ENCODE measurements around the gene GNG7.
"Not testable (repeated sequence)": the region's sequence is repeated elsewhere in the genome, so short reads cannot be mapped to it uniquely, and the experiment has no call there.

GNG7 gene

DNA sequence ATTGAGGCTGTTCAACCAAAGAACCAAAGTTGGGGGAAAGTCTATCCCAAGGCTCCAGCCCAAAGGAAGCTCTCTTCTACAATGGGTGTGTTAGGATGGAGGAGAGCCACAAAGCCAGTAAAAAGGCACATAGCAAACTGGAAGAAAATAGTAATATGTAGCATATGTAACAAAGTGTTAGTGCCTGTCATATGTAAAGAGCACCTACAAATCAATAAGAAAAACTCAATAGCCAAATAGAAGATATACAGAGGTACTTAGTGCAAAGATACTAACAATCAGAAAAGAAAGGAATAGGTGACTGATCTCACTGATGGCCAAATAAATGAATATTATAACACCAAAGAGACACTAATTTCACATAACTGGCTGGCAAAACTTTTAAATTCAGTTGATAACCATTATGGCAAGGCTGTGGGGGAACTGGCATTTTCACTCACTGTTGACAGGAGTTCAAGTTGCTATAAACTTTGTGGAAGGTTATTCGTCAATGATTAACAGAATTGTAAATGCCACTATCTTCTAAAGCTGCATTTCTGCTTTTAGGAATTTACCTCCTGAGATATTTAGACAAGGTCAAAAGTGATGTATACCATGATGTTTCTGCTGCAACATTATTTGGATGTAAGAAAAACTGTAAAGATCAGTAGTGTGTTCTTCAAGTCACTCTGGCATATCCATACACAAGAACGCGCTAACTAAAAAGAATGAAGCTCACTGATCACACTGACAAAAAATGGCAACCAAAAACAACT is 110.8 kb downstream of the GNG7 start:
- no peak for DNase-seq

- no peak for DNase-seq
These were observed 111.7 kb downstream of the GNG7 start for GRCh38 chr19:2590630-2591399.

DNA sequence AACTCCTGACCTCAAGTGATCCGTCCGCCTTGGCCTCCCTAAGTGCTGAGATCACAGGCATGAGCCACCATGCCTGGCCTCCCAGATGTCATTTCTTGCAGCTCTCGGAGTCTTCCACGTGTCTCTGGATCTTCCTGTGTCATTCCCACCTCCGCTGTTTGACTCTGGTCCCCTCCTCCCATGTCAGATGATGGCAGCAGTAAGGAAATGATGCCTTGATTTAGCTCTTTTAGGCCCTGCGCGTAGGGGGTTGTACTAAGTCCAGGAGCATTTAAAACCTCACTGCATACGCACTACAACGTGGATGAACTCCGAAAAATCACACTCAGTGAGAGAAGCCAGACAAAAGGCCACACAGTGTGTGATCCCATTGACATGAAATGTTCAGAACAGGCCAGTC is 113.1 kb downstream of the GNG7 start:
- DNase-seq: no peak

DNA sequence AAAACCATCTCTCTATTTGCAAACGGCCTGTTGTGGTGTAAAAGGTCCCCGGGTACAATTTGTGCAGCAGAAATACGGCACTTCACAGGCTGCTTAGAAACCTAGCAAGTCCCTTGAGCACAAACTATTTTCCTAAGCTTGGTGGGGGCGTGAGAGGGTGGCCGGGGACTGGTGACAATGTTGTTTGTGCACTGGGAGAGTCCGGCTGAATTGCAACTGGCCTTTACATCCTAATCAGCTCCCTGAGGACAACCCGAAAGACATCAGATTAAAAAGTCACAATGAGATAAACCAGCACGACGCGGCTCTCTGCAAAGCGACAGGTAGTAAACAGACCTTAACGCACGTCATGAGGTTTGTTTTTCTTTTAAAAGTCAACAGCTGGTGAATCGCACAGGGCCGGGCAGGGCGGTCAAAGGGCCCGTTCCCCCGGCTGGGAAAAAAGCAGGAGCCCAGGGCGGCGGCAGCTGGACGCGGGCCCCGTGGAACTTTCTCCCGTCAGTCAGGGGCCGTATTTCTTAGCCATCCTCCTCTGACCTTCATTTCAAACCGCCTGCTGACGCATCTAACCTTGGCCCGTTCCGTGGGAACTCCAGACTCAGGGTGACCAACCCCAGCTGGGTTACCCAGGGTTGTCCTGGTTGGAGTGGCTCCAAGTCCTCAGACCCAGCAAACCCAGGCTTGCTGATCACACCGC is 114.3 kb downstream of the GNG7 start:
- no peak for DNase-seq

DNA sequence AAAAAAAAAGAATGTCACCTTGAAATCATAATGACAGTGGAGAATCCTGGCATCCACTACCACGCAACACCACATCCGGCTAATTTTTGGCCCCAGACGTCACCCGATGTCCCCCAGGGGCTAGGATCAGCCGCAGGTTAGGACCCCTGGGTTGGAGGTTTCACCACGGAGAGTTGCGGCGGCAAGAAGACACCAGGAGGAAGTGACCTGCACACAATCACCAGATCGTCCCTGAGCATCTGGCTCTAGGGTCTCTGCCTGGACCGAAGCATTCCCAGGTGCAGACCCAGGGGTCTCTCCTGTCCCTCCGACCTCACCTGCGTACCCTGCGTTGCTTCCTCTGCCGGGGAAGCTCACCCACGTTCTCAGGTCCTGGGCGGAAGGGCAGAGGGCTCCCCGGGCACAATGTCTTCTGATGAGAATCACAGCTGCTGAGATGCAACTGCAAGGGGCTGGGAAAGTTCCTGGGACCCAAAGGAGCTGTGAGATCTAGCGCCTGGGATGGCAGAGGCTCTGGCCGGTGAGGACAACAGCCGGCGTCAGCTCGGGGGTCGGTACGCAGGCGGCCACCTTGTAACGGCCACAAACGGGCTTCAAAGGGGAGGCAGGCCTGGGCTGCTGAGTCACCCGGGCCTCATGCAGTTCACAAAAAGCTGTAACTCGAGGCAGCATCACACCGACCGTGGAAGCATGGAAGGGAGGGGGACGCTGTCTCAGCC is 115.3 kb downstream of the GNG7 start:
- DNase-seq: no peak

- DNase-seq: no peak
These were observed 116.3 kb downstream of the GNG7 start for GRCh38 chr19:2586196-2586595.

- no peak for DNase-seq
These were observed 118.5 kb downstream of the GNG7 start for GRCh38 chr19:2584002-2584401.

DNA sequence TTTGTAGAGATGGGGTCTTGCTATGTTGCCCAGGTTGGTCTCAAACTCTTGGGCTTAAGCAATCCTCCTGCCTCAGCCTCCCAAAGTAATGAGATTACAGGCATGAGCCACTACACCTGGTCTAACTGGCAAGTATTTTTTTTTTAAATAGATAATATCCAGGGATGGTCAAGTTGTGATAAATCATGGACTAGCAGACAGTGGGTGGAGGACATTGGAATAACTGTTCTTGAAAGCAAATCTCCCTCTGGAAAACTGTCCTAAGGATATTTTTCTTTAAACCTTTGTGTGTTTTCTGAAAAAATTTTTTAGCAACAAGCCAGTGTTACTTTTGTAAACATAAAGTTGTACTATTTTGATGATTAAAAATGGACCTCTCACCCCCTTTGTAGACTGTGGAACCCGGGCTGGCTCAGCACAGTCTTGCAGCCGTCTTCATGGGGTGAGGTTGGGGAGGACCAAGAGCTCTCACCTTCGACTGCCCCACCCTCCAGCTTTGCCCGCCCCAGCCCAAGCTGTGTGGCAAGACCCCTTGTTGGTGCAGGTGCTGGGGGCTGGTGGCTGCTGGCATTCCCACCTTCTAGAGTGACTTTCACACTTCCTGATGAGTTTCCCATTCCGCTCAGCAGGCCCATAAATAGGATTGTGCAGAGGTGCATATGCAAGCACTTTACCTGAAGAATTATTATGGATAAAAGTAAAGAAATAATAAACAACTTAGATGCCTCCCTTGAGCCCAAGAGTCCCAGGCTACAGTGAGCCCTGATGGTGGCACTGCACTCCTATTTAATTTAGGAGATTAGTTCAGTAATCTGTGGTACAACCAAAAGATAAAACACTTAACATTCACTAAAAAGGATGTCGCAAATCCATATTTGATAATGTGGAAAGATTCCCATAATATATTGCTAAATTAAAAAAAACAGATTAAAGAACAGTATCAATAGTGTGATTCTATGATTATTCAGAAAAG is 119.2 kb downstream of the GNG7 start:
- DNase-seq: no peak

DNA sequence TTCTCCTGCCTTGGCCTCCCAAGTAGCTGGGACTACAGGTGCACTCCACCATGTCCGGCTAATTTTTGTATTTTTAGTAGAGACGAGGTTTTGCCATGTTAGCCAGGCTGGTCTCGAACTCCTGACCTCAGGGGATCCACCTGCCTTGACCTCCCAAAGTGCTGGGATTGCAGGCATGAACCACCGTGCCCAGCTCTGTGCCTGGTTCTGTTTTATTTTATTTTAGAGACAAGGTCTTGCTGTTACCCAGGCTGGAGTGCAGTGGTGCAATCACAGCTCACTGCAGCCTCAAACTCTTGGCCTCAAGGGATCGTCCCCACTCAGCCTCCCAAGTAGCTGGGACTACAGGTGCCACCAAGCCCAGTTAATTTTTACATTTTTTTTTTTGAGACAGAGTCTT is 122.1 kb downstream of the GNG7 start:
- DNase-seq: not testable (repeated sequence)

DNA sequence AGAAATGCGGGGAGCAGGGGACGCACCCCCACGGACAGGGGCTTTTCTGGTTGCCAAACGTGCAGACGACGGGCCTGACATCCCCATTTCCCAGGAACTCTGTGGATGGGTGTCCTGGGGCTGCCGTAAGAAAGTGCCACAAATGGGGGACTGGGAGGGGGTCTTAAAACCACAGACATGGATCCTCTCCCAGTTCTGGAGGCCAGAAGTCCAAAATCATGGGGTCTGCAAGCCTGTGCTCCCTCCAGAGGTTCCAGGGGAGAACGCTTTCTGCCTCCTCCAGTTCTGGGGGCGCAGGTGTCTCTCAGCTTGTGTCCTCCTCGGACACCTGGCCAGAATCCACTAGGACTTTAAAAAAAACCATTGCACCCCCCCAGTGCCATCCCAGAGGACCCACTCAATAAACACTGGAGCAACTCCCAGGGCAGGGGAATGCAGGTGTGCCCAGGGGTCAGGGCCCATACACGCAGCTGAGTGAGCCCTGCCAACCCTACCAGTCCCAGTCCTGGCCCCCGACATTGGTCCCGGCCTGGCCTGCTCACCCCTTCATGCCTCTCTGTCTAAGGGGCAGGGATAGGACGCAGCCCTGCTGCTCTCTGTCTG is 122.7 kb downstream of the GNG7 start:
- DNase-seq: no peak

- DNase-seq: peak; percentile 75
These were observed 123.4 kb downstream of the GNG7 start for GRCh38 chr19:2578901-2579677.

GRCh38 chr19:2578391-2578890 is 124.1 kb downstream of the GNG7 start:
- DNase-seq: no peak

DNA sequence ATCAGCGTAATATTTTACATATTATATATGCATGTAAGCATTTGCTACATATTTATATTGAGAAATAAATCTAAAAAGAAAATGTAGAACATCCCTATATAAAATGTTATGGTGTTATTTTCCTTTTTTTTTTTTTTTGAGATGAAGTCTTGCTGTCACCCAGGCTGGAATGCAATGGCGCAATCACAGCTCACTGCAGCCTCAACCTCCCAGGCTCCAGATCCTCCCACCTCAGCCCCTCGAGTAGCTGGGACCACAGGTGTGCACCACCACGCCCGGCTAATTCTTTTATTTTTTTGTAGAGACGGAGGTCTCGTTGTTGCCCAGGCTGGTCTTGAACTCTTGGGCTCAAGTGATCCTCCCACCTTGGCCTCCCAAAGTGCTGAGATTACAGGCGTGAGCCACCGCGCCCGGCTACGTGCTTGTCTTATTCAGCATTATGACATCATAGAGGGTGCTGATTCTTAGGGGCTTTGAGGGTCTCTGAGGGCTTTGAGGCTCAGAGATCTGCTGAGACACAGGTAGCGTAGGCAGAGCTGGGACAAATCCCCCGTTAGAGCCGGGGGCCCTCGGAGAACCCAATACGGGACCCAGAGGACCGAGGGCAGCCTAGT is 124.7 kb downstream of the GNG7 start:
- no peak for DNase-seq

- no peak for DNase-seq
These were observed 126.6 kb downstream of the GNG7 start for GRCh38 chr19:2575734-2576481.

- DNase-seq: no peak
These were observed 127.4 kb downstream of the GNG7 start for GRCh38 chr19:2574971-2575630.

GRCh38 chr19:2574478-2574931 is 128.0 kb downstream of the GNG7 start:
- no peak for DNase-seq

DNA sequence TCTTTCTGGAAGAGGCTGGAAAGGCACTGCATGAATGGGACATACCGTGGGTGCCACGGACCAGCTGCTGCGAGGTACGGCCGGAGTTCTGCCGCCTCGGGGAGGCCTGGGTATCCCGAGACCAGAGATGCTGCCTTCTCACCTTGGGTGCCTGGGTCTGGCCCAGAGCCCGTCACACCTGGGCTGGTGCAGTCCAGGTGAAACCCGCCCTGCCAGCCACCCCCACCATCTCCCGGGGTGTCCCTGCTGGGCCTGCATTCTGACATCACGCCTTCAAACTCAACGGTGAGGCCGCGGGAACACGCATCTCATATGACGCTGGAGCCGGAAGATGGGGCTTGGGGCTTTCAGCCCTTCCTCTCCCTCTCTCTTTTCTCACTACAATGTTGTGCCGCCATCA is 128.6 kb downstream of the GNG7 start:
- DNase-seq: no peak

- not testable (repeated sequence) for DNase-seq
These were observed 130.3 kb downstream of the GNG7 start for GRCh38 chr19:2572152-2572551.

Data from CD4-positive, alpha-beta T cell treated with Interleukin-10 for 1 hour (primary cell).